Effector CD4-positive, alpha-beta T cell (primary cell): Measurements from ENCODE around the gene ADAMTS18.
A peak's percentile ranks its signal among the peaks of the same experiment; 100 is the strongest.
"Not testable (repeated sequence)": the region's sequence is repeated elsewhere in the genome, so short reads cannot be mapped to it uniquely, and the experiment has no call there.

Experiments used
- DNase-seq: peaks from one replicate; pipeline ENCODE4 v3.0.0-alpha.2; 2020

The ADAMTS18 gene

GRCh38 chr16:77276661-77277060 is 158.2 kb downstream of the ADAMTS18 start:
- DNase-seq: no peak

DNA sequence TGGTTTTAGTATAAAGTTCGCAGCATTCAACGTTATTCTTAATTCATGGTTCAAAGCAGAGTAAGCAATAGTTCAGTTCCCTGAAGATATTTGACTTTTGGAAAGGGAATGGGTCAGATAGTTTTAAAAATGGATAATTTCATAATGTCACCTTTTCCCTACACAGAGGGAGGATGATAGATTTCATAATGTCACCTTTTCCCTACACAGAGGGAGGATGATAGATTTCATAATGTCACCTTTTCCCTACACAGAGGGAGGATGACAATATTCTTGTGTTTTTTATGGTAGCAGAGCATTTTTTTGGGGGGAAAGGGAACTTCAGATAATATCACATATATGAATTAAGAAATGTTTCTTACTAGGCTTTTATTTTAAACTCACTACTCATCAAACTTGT is 159.5 kb downstream of the ADAMTS18 start:
- not testable (repeated sequence) for DNase-seq

DNA sequence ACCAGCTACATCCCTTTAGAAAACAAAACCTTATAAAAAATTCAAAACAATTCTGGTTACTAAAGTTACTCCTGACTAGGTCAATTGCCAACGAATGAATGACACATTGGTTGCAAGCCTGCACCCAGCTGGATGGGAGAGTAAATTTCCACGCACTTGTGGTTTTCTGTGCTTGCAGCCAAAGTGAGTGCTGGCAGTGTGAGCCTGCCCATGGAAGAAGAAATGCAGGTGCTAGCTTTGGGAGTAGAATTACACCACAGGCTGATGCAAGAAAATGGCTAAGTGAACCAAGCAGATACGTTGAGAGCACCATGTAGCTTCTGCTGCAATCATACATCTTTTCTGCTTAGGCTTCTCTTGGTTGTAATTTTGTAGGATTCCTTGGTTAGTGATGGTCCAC is 161.0 kb downstream of the ADAMTS18 start:
- no peak for DNase-seq

DNA sequence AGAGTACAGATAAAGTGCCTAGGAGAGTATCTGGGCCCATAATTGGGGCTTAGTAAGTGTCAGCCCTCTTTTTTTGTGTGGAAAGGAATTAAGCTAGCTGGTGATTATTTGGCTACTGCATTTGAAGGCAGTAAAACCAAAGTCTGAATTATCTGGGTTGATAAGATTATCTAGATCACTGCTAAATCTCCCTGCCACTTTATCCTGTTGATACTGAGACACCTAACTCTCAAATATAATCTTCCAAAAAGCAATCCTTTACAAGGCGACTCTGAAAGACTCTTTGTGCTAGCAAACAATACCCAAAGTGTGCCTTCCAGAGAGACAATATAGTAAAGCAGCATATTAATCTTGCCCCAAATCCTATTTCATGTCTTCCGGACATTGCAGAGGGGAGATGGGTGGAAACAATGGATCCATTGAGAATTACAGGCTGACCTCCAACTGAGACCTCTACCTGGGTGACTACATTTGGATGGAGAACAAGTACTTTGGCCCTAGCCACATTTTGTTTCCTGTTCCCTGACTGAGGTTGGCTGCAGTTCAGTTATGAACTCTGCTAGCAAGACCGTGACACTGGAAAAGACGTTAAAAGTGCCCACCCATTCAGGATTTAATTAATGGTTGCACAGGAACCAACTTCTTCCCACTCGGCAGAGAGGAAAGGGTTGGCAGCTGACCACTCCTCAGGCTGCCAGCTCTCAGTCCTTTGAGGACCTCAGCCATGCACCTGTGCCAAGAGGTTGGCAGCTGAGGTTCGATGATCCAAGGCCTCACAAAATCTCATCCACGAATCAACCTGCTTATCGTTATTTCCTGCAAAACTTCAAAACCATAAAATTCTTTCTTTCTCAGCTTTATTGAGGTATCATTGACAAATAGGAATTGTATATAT is 163.1 kb downstream of the ADAMTS18 start:
- DNase-seq: no peak

DNA sequence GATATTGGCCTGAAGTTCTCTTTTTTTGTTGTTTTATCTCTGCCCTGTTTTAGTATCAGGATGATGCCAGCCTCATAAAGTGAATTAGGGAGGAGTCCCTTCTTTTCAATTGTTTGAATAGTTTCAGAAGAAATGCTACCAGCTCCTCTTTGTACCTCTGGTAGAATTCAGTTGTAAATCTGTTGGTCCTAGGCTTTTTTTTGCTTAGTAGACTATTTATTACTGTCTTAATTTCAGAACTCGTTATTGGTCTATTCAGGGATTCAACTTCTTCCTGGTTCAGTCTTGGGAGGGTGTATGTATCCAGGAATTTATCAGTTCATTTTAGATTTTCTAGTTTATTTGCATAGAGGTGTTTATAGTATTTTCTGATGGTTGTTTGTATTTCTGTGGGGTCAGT is 168.6 kb downstream of the ADAMTS18 start:
- DNase-seq: not testable (repeated sequence)

GRCh38 chr16:77262971-77263370 is 171.9 kb downstream of the ADAMTS18 start:
- DNase-seq: no peak

DNA sequence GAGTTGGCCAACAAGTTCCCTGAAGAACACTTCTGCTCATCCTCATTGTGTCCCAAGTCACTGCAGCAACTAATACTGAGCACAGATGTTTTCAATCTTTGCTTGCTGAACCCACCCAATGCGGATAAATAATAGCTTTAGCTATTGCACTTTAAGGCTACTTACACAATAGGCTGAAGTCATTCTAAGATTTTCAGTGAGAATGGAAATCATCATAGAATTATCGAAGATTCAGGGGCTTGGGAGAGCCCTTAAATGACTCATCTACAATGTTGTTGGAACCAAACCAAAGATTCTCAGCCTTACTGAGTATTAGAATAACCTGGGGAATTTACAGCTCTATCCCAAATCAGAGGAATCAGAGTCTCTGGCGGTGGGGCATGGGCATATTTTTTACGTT is 184.4 kb downstream of the ADAMTS18 start:
- DNase-seq: no peak

GRCh38 chr16:77246150-77246549 is 188.7 kb downstream of the ADAMTS18 start:
- DNase-seq: no peak

DNA sequence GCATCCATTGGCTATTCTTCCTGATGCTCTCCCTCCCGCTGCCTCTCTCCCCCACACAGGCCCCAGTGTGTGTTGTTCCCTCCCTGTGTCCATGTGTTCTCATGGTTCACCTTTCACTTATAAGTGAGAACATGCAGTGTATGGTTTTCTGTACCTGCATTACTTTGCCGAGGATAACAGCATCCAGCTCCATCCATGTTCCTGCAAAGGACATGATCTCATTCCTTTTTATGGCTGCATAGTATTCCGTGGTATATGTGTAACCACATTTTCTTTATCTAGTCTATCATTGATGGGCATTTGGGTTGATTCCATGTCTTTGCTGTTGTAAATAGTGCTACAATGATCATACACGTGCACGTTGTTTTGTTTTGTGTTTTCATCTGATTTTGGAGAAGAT is 192.4 kb downstream of the ADAMTS18 start:
- not testable (repeated sequence) for DNase-seq

DNA sequence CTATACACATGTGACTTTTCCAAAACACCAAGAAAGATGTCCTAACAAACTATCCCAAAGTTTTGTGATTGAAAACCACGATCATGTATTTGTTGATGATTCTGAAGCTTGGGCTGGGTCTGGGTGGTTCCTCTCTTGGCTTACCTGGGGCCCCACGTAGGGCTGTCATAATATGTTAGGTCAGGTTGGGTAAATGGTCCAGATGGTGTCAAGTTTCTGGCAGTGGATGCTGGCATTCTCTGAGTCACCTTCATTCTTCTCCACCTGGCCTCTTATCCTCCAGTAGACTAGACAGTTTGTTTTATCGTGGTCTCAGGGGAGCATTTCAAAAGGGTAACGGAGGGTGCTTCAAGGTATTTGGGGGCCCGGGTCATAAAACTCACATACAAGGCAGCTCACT is 196.2 kb downstream of the ADAMTS18 start:
- no peak for DNase-seq

GRCh38 chr16:77236063-77236511 is 198.7 kb downstream of the ADAMTS18 start:
- DNase-seq: peak; percentile 82

- DNase-seq: no peak
Observed at GRCh38 chr16:77234611-77235010, 200.2 kb downstream of the ADAMTS18 start.

- DNase-seq: no peak
Observed at GRCh38 chr16:77233799-77234519, 200.9 kb downstream of the ADAMTS18 start.
